BLaER1 treated with 17β-estradiol and CSF1 and Interleukin-3, amounts not matched to agents 10 nM and 100 nM (cell line): ENCODE measurements around the gene ANO9.

Experiments
- H3K27ac ChIP-seq, 11 experiments: shearing (Covaris generic); formaldehyde crosslinking; 2 replicates each; pipeline ENCODE4 v1.8.1; 2022
- H3K27me3 ChIP-seq, 11 experiments: shearing (Covaris generic); formaldehyde crosslinking; 2 replicates each; pipeline ENCODE4 v1.8.1; 2022
- H3K36me3 ChIP-seq, 11 experiments: shearing (Covaris generic); formaldehyde crosslinking; 2 replicates each; pipeline ENCODE4 v1.8.1; 2022
- H3K4me1 ChIP-seq, 10 experiments: shearing (Covaris generic); formaldehyde crosslinking; 2 replicates each; pipeline ENCODE4 v1.8.1; 2022
- H3K4me2 ChIP-seq, 11 experiments: shearing (Covaris generic); formaldehyde crosslinking; 2 replicates each; pipeline ENCODE4 v1.8.1; 2022
- H3K4me3 ChIP-seq, 10 experiments: shearing (Covaris generic); formaldehyde crosslinking; 2 replicates each; pipeline ENCODE4 v1.8.1; 2022
- H3K9ac ChIP-seq, 11 experiments: shearing (Covaris generic); formaldehyde crosslinking; 2 replicates each; pipeline ENCODE4 v1.8.1; 2022
- H3K9me3 ChIP-seq, 11 experiments: shearing (Covaris generic); formaldehyde crosslinking; replicated peaks in 1 of 11; 2 replicates each; pipeline ENCODE4 v1.8.1; 2022
- H4K20me1 ChIP-seq, 11 experiments: shearing (Covaris generic); formaldehyde crosslinking; 2 replicates each; pipeline ENCODE4 v1.8.1; 2022
- Cebpa-rat ChIP-seq, 11 experiments: shearing (Covaris generic); IDR thresholded peaks; 2 replicates each; pipeline ENCODE4 v1.8.1; 2022

Gene ANO9

DNA sequence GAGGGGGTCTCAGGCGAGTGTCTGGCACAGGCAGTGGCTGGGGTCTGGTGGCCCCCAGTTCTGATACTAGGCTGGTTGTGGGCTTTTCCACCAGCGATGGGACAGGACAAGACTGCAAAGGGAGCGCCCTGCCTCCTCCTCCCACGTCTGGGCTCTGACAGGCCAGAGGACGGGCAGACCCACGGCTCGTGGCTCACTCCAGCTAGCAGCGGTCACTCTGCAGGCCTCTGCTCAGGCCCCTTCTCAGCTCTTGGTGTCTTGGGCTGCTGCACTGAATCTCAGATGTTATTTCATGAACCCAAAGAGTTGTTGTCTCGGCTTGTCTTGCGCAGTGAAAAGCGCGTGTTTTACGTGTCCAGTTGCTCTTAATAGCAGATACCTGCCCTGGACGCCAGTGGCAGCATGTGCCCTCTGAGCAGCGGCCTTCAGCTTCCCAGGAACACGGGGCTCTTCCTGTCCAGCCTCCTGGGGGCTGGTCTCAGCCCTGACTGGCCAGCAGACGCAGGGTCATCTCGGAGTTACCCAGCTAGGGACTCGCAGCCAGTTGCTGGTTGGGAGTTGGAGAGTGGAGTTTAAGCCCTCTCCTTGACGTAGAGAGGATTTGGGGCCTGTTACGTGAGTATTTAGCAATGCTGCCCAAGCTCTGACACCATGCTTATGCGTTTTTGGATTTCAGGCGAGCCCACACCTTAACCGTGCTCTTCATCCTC is 17.9 kb upstream of the ANO9 start:
- H3K27me3 ChIP-seq = no peaks in the 10 kb centered on the region
- no peak for TF ChIP-seq Cebpa-rat (IDR thresholded peaks at IDR 0.05)
- no peak overlapping the region for H3K4me2 ChIP-seq
- 0 out of 22 replicates have a peak overlapping the region, but pooled peaks of 1 of the 11 experiments have one; percentile 10 for H3K9ac ChIP-seq
- H3K27ac ChIP-seq = no peak overlapping the region
- peaks cover 14 to 25% (median 19%) of the 10 kb centered on the region in 10 experiments for H3K4me1 ChIP-seq
- peaks cover 4 to 98% (median 74%) of the 10 kb centered on the region in 11 experiments; a peak in 21 of 22 replicates for H4K20me1 ChIP-seq
- no peak overlapping the region for H3K4me3 ChIP-seq
- H3K36me3 ChIP-seq = peaks cover 51 to 87% (median 68%) of the 10 kb centered on the region in 11 experiments
- no peaks in the 10 kb centered on the region for H3K9me3 ChIP-seq

DNA sequence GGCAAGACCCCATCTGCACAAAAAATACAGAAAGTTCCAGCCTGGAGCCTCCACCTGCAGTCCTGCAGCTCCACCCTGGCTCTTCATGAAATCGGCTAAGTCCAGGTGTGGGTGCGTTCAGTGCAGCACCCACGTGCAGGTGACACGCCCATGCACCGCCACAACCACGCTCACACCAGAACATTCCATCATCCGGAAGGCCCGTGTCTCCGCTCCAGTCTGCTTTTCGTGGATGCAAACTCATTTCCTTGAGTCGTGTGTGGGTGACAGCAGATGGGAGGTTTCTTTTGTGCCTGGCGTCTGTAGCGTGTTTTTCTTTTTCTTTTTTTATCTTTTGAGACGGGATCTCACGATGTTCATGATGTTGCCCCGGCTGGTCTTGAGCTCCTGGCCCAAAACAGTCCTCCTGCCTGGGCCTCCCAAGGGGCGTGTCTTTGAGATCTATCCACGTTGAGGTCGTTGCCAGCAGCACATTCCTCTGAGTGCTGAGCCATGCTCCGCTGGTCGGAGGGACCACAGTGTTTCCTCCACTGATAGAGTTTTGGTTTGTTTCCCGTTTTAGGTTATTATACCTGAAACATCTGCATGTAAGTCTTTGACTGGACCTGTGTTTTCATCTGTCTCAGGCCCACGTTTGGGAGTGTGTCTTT is 15.4 kb upstream of the ANO9 start:
- Histone ChIP-seq H3K9me3 (no peaks in the 10 kb centered on the region), H3K4me1 (peaks cover 16 to 30% (median 24%) of the 10 kb centered on the region in 10 experiments), H3K36me3 (peaks cover 58 to 87% (median 73%) of the 10 kb centered on the region in 11 experiments), H4K20me1 (peaks cover 7 to 100% (median 91%) of the 10 kb centered on the region in 11 experiments; a peak in 21 of 22 replicates), H3K4me3 (no peak overlapping the region), H3K4me2 (peak overlapping the region; percentile 2 to 66 (median 44); a peak in 21 of 22 replicates), H3K27me3 (no peaks in the 10 kb centered on the region), H3K9ac (peak overlapping the region in 7 of 11 experiments; percentile 7 to 57 (median 29); a peak in 8 of 22 replicates), H3K27ac (0 out of 22 replicates have a peak overlapping the region, but pooled peaks of 2 of the 11 experiments have one; percentile 5 to 20)
- no peak for TF ChIP-seq Cebpa-rat (IDR thresholded peaks at IDR 0.05)

DNA sequence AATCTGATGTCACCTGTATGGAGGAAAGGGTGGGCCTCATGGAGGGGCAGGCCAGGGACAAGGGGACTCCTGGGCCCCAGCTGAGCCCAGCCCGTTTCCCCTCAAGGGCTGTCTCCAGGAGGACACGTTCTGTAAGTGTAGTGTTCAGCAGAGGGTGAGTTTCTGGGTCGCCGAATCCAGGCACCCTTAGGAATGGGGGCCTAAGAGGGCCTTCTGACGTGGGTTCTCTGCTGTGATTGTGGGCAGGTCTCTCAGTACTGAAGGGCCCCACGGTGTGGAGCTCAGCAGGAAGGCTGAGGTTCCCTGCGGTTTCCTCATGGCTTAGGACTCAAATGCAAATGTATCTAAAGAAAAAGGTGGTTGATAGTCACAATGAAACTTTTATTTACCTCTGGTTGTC is 14.7 kb upstream of the ANO9 start:
- H4K20me1 ChIP-seq = peaks cover 12 to 100% (median 94%) of the 10 kb centered on the region in 11 experiments; a peak in 21 of 22 replicates
- H3K36me3 ChIP-seq = peaks cover 53 to 85% (median 69%) of the 10 kb centered on the region in 11 experiments
- 0 out of 22 replicates have a peak overlapping the region, but pooled peaks of 1 of the 11 experiments have one; percentile 3 for H3K27ac ChIP-seq
- peak overlapping the region in 7 of 11 experiments; percentile 7 to 57 (median 13); a peak in 6 of 22 replicates for H3K9ac ChIP-seq
- no peaks in the 10 kb centered on the region for H3K9me3 ChIP-seq
- peak overlapping the region; percentile 2 to 66 (median 44); a peak in 19 of 22 replicates for H3K4me2 ChIP-seq
- no peak overlapping the region for H3K4me3 ChIP-seq
- TF ChIP-seq Cebpa-rat (IDR thresholded peaks at IDR 0.05) = no peak
- H3K4me1 ChIP-seq = peaks cover 20 to 37% (median 31%) of the 10 kb centered on the region in 10 experiments
- H3K27me3 ChIP-seq = no peaks in the 10 kb centered on the region

DNA sequence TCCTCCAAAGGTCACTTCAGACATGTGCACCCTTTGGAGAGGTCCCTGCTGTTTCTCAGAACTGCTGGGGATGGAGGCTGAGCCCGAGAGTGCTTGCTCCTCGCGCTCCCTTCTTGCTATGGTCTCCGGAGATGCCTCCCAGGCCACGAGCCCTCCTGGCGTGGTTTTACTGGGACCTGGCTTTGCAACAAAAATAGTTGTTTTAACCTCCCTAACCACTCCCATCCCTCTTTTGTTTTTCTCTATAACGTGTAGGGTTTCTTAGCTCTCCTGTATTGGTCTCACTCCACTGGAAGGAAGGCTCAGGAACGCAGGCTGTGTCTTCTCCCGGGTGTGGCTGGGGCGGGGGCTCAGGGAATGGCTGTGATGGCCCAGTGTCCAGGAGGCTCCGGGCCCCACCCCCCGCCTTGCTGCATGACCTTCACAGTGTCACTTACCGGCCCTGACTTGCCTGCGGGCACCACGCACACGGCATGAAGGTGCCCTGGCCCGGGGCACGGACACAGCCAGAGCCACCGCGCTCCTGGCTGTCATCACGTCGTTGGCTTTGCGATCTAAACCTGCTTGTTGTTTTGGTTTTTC is 13.8 kb upstream of the ANO9 start:
- Histone ChIP-seq H3K27ac (no peak overlapping the region), H3K9me3 (no peaks in the 10 kb centered on the region), H3K27me3 (no peaks in the 10 kb centered on the region), H3K4me2 (no peak overlapping the region), H3K9ac (peak overlapping the region in 7 of 11 experiments; percentile 1 to 43 (median 33); a peak in 3 of 22 replicates), H4K20me1 (peaks cover 16 to 99% (median 94%) of the 10 kb centered on the region in 11 experiments; a peak in 21 of 22 replicates), H3K4me3 (no peak overlapping the region), H3K4me1 (peaks cover 26 to 42% (median 36%) of the 10 kb centered on the region in 10 experiments), H3K36me3 (peaks cover 45 to 76% (median 62%) of the 10 kb centered on the region in 11 experiments)
- TF ChIP-seq Cebpa-rat (IDR thresholded peaks at IDR 0.05) = no peak

DNA sequence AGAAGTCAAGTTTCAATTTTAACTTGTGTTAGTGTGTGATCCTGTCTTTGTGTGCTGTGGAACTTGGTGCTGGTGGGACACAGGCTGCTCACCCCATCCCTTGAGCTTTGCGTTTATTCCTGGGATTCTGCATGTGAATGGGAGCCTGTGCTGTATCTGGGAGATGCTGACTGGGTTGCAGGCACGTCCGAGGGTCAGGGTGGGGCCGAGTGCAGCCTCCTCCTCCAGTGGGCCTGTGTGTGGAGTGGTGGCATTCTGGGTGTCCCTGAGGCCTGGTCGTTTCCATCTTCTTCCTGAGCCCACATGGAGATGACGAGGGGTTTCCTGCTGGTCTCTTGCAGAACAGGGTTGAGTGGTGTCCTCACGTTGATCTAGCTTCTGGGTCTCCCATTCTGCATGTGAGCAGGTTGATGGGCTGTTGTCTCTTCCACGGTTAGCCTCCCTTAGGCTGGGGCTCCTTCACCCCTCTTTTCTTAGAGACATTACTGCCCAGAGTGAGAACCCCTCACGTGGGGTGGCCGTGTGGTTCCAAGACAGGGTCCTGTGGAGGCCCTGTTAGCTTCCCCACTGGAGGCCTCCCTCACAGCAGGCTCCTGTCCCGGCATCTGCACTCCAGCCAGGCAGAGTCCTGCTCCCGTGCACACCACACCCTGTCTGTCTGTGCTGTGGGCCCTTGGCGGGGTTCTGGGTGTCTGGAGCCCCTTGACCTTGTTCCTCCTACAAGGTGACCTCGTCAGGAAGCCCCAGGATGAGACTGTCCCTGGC is 13.2 kb upstream of the ANO9 start:
- H3K9me3 ChIP-seq = no peaks in the 10 kb centered on the region
- TF ChIP-seq Cebpa-rat (IDR thresholded peaks at IDR 0.05) = no peak
- H3K4me2 ChIP-seq = no peak overlapping the region
- H3K27ac ChIP-seq = no peak overlapping the region
- peak overlapping the region in 7 of 11 experiments; percentile 1 to 43 (median 33); a peak in 3 of 22 replicates for H3K9ac ChIP-seq
- H4K20me1 ChIP-seq = peaks cover 16 to 96% (median 87%) of the 10 kb centered on the region in 11 experiments; a peak in 21 of 22 replicates
- H3K27me3 ChIP-seq = no peaks in the 10 kb centered on the region
- H3K36me3 ChIP-seq = peaks cover 38 to 69% (median 56%) of the 10 kb centered on the region in 11 experiments
- no peak overlapping the region for H3K4me3 ChIP-seq
- H3K4me1 ChIP-seq = peaks cover 26 to 42% (median 36%) of the 10 kb centered on the region in 10 experiments

DNA sequence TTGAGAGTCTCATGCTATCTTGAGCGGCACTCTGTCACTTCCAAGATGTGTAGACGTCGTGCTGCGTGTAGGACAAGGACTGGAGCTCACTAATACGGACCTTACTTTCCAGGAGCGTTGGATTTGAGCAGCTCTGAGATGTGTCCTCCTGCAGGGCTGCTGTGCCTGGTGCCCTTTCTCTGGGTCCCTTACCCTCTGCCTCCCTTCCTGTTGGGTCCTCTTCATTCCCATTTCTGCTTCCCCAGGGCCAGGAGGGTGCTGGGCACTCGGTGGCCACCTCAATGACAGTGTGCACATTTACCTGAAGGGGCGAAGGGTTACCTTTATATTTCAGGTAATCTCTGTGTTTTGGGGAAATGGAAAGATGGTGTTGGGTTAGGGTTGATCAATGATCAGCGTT is 12.2 kb upstream of the ANO9 start:
- peaks cover 33 to 50% (median 44%) of the 10 kb centered on the region in 10 experiments for H3K4me1 ChIP-seq

DNA sequence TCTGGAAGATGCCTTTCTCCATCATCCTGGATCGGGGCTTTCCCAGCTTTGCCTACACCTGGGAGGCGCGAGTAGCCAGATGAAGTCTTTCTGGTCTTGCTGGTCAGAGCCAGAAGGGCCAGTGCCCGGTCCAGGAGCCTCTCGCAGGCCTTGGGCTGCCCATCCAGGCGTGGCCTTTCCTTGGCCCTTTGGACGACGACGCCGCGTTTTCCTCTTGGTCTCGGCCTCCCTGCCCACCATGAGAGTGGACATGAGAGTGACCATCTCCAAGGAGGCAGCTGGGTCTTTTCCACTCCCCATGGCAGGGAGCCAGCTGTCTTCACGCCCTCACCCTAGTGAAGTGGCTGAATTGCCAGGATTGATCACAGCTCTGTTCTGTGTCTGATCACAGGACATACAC is 11.8 kb upstream of the ANO9 start:
- H3K27me3 ChIP-seq = no peaks in the 10 kb centered on the region

More for the DNA sequence above, 12.2 kb upstream of the ANO9 start:
- H3K4me3 ChIP-seq = no peak overlapping the region
- H3K36me3 ChIP-seq = peaks cover 30 to 60% (median 48%) of the 10 kb centered on the region in 11 experiments
- no peaks in the 10 kb centered on the region for H3K27me3 ChIP-seq
- H4K20me1 ChIP-seq = peaks cover 16 to 87% (median 78%) of the 10 kb centered on the region in 11 experiments; a peak in 21 of 22 replicates
- TF ChIP-seq Cebpa-rat (IDR thresholded peaks at IDR 0.05) = no peak
- H3K4me2 ChIP-seq = no peak overlapping the region
- no peaks in the 10 kb centered on the region for H3K9me3 ChIP-seq
- no peak overlapping the region for H3K27ac ChIP-seq
- peak overlapping the region in 4 of 11 experiments; percentile 9 to 28 (median 27); a peak in 3 of 22 replicates for H3K9ac ChIP-seq

More for the DNA sequence above, 11.8 kb upstream of the ANO9 start:
- no peak overlapping the region for H3K4me3 ChIP-seq
- no peaks in the 10 kb centered on the region for H3K9me3 ChIP-seq
- TF ChIP-seq Cebpa-rat (IDR thresholded peaks at IDR 0.05) = no peak
- H3K9ac ChIP-seq = peak overlapping the region in 6 of 11 experiments; percentile 3 to 28 (median 18); a peak in 5 of 22 replicates
- H3K36me3 ChIP-seq = peaks cover 30 to 55% (median 47%) of the 10 kb centered on the region in 11 experiments
- peaks cover 38 to 55% (median 48%) of the 10 kb centered on the region in 10 experiments for H3K4me1 ChIP-seq
- no peak overlapping the region for H3K4me2 ChIP-seq
- H3K27ac ChIP-seq = no peak overlapping the region
- H4K20me1 ChIP-seq = peaks cover 16 to 83% (median 76%) of the 10 kb centered on the region in 11 experiments; a peak in 21 of 22 replicates
